HepG2 (cell line): ENCODE data around the gene SLC1A3. TPM values are rescaled to one million over a fixed set of nuclear protein-coding genes. Genes with fewer than 3 reads are reported as not detected.

Experiments
- ATAC-seq: fragments of 200-7000 bp; cut with Tn5 transposase; 3 replicates; pipeline ENCODE4 v1.9.1; 2020; ENCODE audit warnings: mild to moderate bottlenecking, moderate library complexity
- BruUV-seq: library from RNA; stranded (reverse); fragments of 400-500 nt; replicated peaks from 2 replicates; lab custom pipeline; 2021; lab: Mats Ljungman, UMichigan
- CTCF ChIA-PET: fragments of 300-600 bp; formaldehyde crosslinking; extraction: SDS; loops from one replicate; lab custom pipeline; 2021; ENCODE audit warnings: low total read pairs, inconsistent platforms, low intra/inter-chr PET ratio; lab: Yijun Ruan, JAX
- POLR2A ChIA-PET: fragments of 350-600 bp; sonication (Branson Sonifier 250); formaldehyde crosslinking; loops from one replicate; lab custom pipeline; 2020; ENCODE audit warnings: antibody characterized with exemption, inconsistent platforms; lab: Yijun Ruan, JAX
- DNase-seq: peaks from one replicate; pipeline ENCODE4 v3.0.0-alpha.2; 2015; ENCODE audit warnings: low spot score
- FAIRE-seq: peaks from 3 replicates; lab custom pipeline; 2011; peaks lifted over from hg19 to GRCh38; lab: Jason Lieb, UNC
- H2AFZ ChIP-seq: one replicate; pipeline ENCODE4 v1.6.1; 2011; ENCODE audit warnings: low read length, inconsistent platforms
- H3K27ac ChIP-seq: fragments of 300-600 bp; 3 replicates; pipeline ENCODE4 v1.8.0; 2011; ENCODE audit warnings: mixed run types, mild to moderate bottlenecking, mixed read lengths, low read length, inconsistent platforms; ENCODE audit not compliant: insufficient read depth; ENCODE audit errors: extremely low read length
- H3K27me3 ChIP-seq, 2 experiments: fragments of 200-600 bp in 1 of 2; 2 replicates in 1 of 2; 3 replicates in 1 of 2; pipeline versions ENCODE4 v1.6.0 to v1.8.0; 2011; ENCODE audit warnings: low read length in 2 of 2, mild to moderate bottlenecking in 2 of 2, moderate library complexity in 2 of 2, inconsistent platforms in 1 of 2; ENCODE audit not compliant: insufficient read depth in 2 of 2, control insufficient read depth in 1 of 2
- H3K36me3 ChIP-seq, 2 experiments: fragments of 200-600 bp in 1 of 2; replicated peaks in 1 of 2; 2 replicates in 1 of 2; 3 replicates in 1 of 2; pipeline versions ENCODE4 v1.5.1 to v1.8.0; 2011; ENCODE audit warnings: low read length in 2 of 2, inconsistent platforms in 1 of 2; ENCODE audit not compliant: insufficient read depth in 2 of 2, control insufficient read depth in 1 of 2
- H3K4me1 ChIP-seq: 2 replicates; pipeline ENCODE4 v1.5.1; 2012; ENCODE audit warnings: low read length, inconsistent platforms; ENCODE audit not compliant: insufficient read depth
- H3K4me2 ChIP-seq: 2 replicates; pipeline ENCODE4 v1.6.0; 2011; ENCODE audit warnings: low read depth, low read length, inconsistent platforms
- H3K4me3 ChIP-seq, 3 experiments: fragments of 200-600 bp in 1 of 3; sonication (generic), shearing (Covaris generic) in 1 of 3; replicated peaks in 1 of 3; 2 replicates each; pipeline ENCODE4 v1.5.1; 2011 to 2016; ENCODE audit warnings: low read length in 3 of 3, inconsistent platforms in 2 of 3, low read depth in 2 of 3, mild to moderate bottlenecking in 2 of 3, control low read depth in 1 of 3, mixed read lengths in 1 of 3; ENCODE audit not compliant: insufficient read depth in 1 of 3
- H3K79me2 ChIP-seq: one replicate; pipeline ENCODE4 v1.6.1; 2011; ENCODE audit warnings: low read length, inconsistent platforms; ENCODE audit not compliant: insufficient read depth
- H3K9ac ChIP-seq: 2 replicates; pipeline ENCODE4 v1.6.0; 2011; ENCODE audit warnings: mild to moderate bottlenecking, low read depth, low read length, inconsistent platforms; ENCODE audit not compliant: insufficient read depth
- H3K9me3 ChIP-seq: 2 replicates; pipeline ENCODE4 v1.5.1; 2012; ENCODE audit warnings: mild to moderate bottlenecking, low read length
- H4K20me1 ChIP-seq: 2 replicates; pipeline ENCODE4 v1.6.0; 2011; ENCODE audit warnings: inconsistent platforms, mild to moderate bottlenecking, low read length, moderate library complexity; ENCODE audit not compliant: insufficient read depth
- CAMTA2 ChIP-seq: sonication (generic); formaldehyde crosslinking; IDR thresholded peaks from 2 replicates; pipeline ENCODE4 v1.4.0; 2020; ENCODE audit warnings: mild to moderate bottlenecking, missing genetic modification reagents, borderline replicate concordance
- NR2F2 ChIP-seq: IDR thresholded peaks from 2 replicates; pipeline ENCODE4 v1.6.1; 2012; ENCODE audit warnings: low read depth, inconsistent platforms, borderline replicate concordance
- PHF21A ChIP-seq: sonication (generic); formaldehyde crosslinking; IDR thresholded peaks from 2 replicates; pipeline ENCODE4 v1.5.0; 2020; ENCODE audit warnings: mild to moderate bottlenecking, missing genetic modification reagents
- SYNCRIP ChIP-seq: fragments of 200-400 bp; formaldehyde crosslinking; IDR thresholded peaks from 2 replicates; pipeline ENCODE4 v1.6.1; 2018; ENCODE audit warnings: mild to moderate bottlenecking, low read depth, low read length; ENCODE audit not compliant: insufficient read depth
- ZBTB3 ChIP-seq: sonication (generic); formaldehyde crosslinking; IDR thresholded peaks from 2 replicates; pipeline ENCODE4 v1.4.0; 2020; ENCODE audit warnings: low read depth, mild to moderate bottlenecking, moderate library complexity, missing genetic modification reagents, borderline replicate concordance
- ZNF737 ChIP-seq: sonication (generic); formaldehyde crosslinking; IDR thresholded peaks from 2 replicates; pipeline ENCODE4 v1.5.0; 2020; ENCODE audit warnings: missing genetic modification reagents, mild to moderate bottlenecking, borderline replicate concordance
- WGBS: methylation state at CpG from one replicate; pipeline ENCODE4 v1.1.6; 2017; ENCODE audit warnings: low lambda C conversion rate; 5-methylcytosine and 5-hydroxymethylcytosine counted together
- in situ Hi-C: cut with HindIII; loops from 2 replicates; pipeline ENCODE4 v1.10.0; 2017; ENCODE audit warnings: low pct_unique_long_range_greater_than_20kb; ENCODE audit not compliant: extremely low pct_ligation_motif_present
- intact Hi-C: fragments of 100-400 bp; cut with micrococcal nuclease; formaldehyde crosslinking; loops from one replicate; pipeline ENCODE4 v1.10.0; 2022; ENCODE audit not compliant: unreplicated experiment
- polyA plus RNA-seq, 8 experiments: library from polyadenylated mRNA; depleted of rRNA in 3 of 8; stranded (reverse) in 7 of 8; unstranded in 1 of 8; fragments of >200 nt; fragmentation: Illumina TruSeq in 4 of 8; extraction: Trizol in 4 of 8; gene quantifications; 2 replicates each; pipeline versions ENCODE4 v1.2.1 to v1.2.3, GENCODE V29; 2011 to 2016; ENCODE audit warnings: low read depth in 4 of 8, missing spikeins in 1 of 8, mixed read lengths in 1 of 8; ENCODE audit not compliant: insufficient read depth in 1 of 8
- total RNA-seq, 5 experiments: library from RNA; depleted of rRNA; stranded (reverse); fragments of >200 nt; fragmentation: Illumina TruSeq; extraction: Trizol; gene quantifications; 2 replicates each; pipeline ENCODE4 v1.2.3, GENCODE V29; 2016; ENCODE audit warnings: low read depth in 1 of 5
- TF ChIP-seq, protein P1 (sequence below): sonication (generic); formaldehyde crosslinking; IDR thresholded peaks from 2 replicates; pipeline ENCODE4 v1.5.0; 2020; ENCODE audit warnings: mild to moderate bottlenecking, missing genetic modification reagents, borderline replicate concordance
- TF ChIP-seq, protein P2 (sequence below): sonication (generic); formaldehyde crosslinking; IDR thresholded peaks from 2 replicates; pipeline ENCODE4 v1.8.1; 2023; ENCODE audit warnings: mild to moderate bottlenecking, missing genetic modification reagents
- TF ChIP-seq, protein P3 (sequence below): sonication (generic); formaldehyde crosslinking; IDR thresholded peaks from one replicate; pipeline ENCODE4 v1.5.1; 2020; ENCODE audit warnings: mild to moderate bottlenecking, missing genetic modification reagents; ENCODE audit errors: not compliant biosample characterization

SLC1A3 gene
- total and polyA plus RNA-seq, 2 of the 13 experiments (the other 11 are each of a cell fraction or from before 2014, with no cell fraction given), result 0.09 TPM; not detected in 1

DNA sequence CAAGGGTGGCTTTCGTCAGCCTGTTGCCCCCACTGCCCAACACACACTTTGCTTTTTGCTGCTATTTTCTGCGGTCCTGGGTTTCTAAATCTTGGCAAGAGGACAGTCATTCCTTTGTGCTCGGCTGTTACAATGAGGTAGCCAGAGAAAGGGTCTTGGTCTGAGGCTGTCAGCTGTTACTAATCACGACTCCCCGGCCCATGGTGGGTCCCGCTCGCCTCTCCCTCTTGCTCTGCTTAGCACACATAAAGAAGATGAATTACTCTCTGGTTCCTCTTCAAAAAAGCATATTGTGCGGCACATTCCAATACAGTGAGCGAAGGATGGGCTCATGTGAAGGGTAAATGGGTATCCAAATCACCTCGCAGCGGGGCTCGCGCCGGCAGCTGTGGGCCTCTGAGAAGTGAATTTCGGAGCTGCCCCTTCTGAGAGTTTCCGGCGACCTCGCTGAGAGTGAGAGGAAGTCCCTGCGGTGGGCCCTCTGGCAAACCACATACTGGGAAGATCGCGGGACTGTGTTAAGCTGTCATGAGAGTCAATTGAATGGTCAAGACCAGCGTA is 56.0 kb downstream of the SLC1A3 start:
- no peak for ATAC-seq
- Histone ChIP-seq H2AFZ (no peak overlapping the region), H3K27ac (no peak overlapping the region), H3K79me2 (no peaks in the 10 kb centered on the region), H3K27me3 (no peaks in the 10 kb centered on the region), H4K20me1 (no peaks in the 10 kb centered on the region), H3K4me3 (no peak overlapping the region), H3K4me1 (no peaks in the 10 kb centered on the region), H3K36me3 (no peaks in the 10 kb centered on the region), H3K4me2 (no peak overlapping the region), H3K9me3 (no peaks in the 10 kb centered on the region), H3K9ac (no peak overlapping the region)
- intact Hi-C loops (no loop called here), in situ Hi-C loops (no loop called here)
- BruUV-seq, result no TSS peak
- ChIA-PET CTCF (interaction anchor here (0.5 kb wide), 1 partner anchor 226 kb away, joined by 3 read pairs; no protein-coding TSS in a partner anchor), POLR2A (no interaction called here)
- DNase-seq, result no peak
- no peak for FAIRE-seq
- WGBS, result 73% methylated on average over 22 of the region's 22 CpGs
- TF ChIP-seq PHF21A (CRISPR knock-in tag), result no peak
- no peak for TF ChIP-seq SYNCRIP
- TF ChIP-seq CAMTA2 (CRISPR knock-in tag), result no peak
- no peak for TF ChIP-seq ZNF737 (CRISPR knock-in tag)
- TF ChIP-seq ZBTB3 (CRISPR knock-in tag), result no peak
- TF ChIP-seq, protein P1, sequence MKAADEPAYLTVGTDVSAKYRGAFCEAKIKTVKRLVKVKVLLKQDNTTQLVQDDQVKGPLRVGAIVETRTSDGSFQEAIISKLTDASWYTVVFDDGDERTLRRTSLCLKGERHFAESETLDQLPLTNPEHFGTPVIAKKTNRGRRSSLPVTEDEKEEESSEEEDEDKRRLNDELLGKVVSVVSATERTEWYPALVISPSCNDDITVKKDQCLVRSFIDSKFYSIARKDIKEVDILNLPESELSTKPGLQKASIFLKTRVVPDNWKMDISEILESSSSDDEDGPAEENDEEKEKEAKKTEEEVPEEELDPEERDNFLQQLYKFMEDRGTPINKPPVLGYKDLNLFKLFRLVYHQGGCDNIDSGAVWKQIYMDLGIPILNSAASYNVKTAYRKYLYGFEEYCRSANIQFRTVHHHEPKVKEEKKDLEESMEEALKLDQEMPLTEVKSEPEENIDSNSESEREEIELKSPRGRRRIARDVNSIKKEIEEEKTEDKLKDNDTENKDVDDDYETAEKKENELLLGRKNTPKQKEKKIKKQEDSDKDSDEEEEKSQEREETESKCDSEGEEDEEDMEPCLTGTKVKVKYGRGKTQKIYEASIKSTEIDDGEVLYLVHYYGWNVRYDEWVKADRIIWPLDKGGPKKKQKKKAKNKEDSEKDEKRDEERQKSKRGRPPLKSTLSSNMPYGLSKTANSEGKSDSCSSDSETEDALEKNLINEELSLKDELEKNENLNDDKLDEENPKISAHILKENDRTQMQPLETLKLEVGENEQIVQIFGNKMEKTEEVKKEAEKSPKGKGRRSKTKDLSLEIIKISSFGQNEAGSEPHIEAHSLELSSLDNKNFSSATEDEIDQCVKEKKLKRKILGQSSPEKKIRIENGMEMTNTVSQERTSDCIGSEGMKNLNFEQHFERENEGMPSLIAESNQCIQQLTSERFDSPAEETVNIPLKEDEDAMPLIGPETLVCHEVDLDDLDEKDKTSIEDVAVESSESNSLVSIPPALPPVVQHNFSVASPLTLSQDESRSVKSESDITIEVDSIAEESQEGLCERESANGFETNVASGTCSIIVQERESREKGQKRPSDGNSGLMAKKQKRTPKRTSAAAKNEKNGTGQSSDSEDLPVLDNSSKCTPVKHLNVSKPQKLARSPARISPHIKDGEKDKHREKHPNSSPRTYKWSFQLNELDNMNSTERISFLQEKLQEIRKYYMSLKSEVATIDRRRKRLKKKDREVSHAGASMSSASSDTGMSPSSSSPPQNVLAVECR (CRISPR knock-in tag), result no peak
- TF ChIP-seq, protein P2, sequence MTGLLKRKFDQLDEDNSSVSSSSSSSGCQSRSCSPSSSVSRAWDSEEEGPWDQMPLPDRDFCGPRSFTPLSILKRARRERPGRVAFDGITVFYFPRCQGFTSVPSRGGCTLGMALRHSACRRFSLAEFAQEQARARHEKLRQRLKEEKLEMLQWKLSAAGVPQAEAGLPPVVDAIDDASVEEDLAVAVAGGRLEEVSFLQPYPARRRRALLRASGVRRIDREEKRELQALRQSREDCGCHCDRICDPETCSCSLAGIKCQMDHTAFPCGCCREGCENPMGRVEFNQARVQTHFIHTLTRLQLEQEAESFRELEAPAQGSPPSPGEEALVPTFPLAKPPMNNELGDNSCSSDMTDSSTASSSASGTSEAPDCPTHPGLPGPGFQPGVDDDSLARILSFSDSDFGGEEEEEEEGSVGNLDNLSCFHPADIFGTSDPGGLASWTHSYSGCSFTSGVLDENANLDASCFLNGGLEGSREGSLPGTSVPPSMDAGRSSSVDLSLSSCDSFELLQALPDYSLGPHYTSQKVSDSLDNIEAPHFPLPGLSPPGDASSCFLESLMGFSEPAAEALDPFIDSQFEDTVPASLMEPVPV (CRISPR knock-in tag), result no peak
- TF ChIP-seq, protein P3, sequence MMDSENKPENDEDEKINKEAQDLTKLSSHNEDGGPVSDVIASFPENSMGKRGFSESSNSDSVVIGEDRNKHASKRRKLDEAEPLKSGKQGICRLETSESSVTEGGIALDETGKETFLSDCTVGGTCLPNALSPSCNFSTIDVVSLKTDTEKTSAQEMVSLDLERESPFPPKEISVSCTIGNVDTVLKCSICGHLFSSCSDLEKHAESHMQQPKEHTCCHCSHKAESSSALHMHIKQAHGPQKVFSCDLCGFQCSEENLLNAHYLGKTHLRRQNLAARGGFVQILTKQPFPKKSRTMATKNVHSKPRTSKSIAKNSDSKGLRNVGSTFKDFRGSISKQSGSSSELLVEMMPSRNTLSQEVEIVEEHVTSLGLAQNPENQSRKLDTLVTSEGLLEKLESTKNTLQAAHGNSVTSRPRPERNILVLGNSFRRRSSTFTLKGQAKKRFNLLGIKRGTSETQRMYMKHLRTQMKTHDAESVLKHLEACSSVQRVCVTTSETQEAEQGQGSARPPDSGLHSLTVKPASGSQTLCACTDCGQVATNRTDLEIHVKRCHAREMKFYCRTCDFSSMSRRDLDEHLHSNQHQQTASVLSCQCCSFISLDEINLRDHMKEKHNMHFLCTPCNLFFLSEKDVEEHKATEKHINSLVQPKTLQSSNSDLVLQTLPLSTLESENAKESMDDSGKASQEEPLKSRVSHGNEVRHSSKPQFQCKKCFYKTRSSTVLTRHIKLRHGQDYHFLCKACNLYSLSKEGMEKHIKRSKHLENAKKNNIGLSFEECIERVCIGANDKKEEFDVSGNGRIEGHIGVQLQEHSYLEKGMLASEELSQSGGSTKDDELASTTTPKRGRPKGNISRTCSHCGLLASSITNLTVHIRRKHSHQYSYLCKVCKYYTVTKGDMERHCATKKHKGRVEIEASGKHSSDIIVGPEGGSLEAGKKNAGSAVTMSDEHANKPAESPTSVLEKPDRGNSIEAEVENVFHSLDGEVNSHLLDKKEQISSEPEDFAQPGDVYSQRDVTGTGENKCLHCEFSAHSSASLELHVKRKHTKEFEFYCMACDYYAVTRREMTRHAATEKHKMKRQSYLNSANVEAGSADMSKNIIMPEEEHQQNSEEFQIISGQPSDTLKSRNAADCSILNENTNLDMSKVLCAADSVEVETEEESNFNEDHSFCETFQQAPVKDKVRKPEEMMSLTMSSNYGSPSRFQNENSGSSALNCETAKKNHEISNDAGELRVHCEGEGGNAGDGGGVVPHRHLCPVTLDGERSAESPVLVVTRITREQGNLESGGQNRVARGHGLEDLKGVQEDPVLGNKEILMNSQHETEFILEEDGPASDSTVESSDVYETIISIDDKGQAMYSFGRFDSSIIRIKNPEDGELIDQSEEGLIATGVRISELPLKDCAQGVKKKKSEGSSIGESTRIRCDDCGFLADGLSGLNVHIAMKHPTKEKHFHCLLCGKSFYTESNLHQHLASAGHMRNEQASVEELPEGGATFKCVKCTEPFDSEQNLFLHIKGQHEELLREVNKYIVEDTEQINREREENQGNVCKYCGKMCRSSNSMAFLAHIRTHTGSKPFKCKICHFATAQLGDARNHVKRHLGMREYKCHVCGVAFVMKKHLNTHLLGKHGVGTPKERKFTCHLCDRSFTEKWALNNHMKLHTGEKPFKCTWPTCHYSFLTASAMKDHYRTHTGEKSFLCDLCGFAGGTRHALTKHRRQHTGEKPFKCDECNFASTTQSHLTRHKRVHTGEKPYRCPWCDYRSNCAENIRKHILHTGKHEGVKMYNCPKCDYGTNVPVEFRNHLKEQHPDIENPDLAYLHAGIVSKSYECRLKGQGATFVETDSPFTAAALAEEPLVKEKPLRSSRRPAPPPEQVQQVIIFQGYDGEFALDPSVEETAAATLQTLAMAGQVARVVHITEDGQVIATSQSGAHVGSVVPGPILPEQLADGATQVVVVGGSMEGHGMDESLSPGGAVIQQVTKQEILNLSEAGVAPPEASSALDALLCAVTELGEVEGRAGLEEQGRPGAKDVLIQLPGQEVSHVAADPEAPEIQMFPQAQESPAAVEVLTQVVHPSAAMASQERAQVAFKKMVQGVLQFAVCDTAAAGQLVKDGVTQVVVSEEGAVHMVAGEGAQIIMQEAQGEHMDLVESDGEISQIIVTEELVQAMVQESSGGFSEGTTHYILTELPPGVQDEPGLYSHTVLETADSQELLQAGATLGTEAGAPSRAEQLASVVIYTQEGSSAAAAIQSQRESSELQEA (CRISPR knock-in tag), result no peak
- no peak for TF ChIP-seq NR2F2
